ENCODE measurements around the gene RSPH6A.

Gene RSPH6A

GRCh38 chr19:45763691-45764294, 51.3 kb downstream of the RSPH6A start:
- H3K36me3 ChIP-seq (ENCODE audit: control insufficient read depth, insufficient read depth, low read length): no peaks in the 10 kb centered on the region; the same call in 1 of the 2 replicates
- no peak overlapping the region for H3K4me3 ChIP-seq (replicated peaks; ENCODE audit: low read depth, low read length)
- no peaks in the 10 kb centered on the region; the same call in 1 of the 2 replicates for H3K27me3 ChIP-seq (replicated peaks; ENCODE audit: control insufficient read depth, insufficient read depth, low read length)
- DNase-seq (ENCODE audit: extremely low read depth, insufficient read length): no peak
- no peak for TF ChIP-seq CTCF (IDR thresholded peaks at IDR 0.05; ENCODE audit: insufficient read depth, low read length, poor library complexity, severe bottlenecking)

DNA sequence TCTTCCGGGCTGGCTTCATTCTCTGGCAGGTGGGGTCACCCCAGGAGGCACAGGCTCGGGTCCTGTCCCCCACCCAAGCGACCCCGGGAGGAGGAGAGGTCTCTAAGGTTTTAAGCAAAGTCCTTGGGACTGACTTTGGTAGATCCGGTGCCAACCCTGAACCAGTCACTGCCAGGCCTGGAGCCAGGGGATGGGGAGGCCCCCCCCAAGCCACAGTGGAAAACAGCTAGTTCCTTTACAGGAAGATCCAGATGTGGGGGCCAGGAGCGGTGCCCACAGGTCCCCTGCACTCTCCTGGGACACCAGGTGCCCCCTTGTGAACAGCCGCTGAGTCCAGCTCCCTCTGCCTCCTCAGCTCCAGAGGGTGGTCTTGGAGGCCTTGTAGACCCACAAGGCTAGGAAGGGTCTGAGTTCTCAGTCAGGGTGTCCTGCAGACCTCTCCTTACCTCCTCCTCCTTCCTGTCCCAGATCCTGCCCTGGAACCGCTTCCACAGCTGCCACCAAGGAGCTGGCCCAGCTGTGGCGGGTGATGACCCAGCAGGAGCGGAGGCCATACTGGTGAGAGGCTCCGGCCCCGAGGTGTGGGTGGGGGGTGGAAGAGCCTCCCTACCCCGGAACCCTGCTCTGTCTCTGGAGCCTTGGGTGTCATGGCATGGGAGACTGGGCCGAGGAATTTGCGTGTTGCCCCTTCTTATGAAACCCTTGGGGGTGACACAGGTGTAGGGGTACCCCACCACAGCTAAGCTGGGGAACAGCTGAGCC, 52.1 kb downstream of the RSPH6A start:
- Histone ChIP-seq H3K27me3 (replicated peaks; ENCODE audit: control insufficient read depth, insufficient read depth, low read length) (no peaks in the 10 kb centered on the region; the same call in 1 of the 2 replicates), H3K36me3 (ENCODE audit: control insufficient read depth, insufficient read depth, low read length) (no peaks in the 10 kb centered on the region; the same call in 1 of the 2 replicates), H3K4me3 (replicated peaks; ENCODE audit: low read depth, low read length) (no peak overlapping the region)
- TF ChIP-seq CTCF (IDR thresholded peaks at IDR 0.05; ENCODE audit: insufficient read depth, low read length, poor library complexity, severe bottlenecking): no peak
- DNase-seq (ENCODE audit: extremely low read depth, insufficient read length): no peak

DNA sequence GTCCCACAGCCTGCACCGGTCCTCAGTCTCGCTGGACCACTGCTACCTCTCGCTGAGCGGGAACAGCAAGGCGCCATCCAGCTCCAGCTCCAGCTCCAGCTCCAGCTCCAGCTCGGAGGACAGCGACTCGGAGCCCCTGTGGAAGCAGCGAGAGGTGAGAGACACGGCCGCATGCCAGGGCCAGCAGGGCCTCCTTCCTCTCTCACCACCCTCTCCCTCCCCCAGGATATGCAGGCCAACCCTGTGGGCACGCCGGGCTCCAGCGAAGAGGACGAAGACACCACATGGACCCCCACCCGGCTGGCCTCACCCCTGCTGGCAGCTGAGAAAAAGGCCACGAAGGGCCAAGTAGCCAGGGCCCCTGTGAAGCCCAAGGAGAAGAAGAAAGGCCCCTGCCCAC, 53.4 kb downstream of the RSPH6A start:
- TF ChIP-seq CTCF (IDR thresholded peaks at IDR 0.05; ENCODE audit: insufficient read depth, low read length, poor library complexity, severe bottlenecking): no peak
- Histone ChIP-seq H3K4me3 (replicated peaks; ENCODE audit: low read depth, low read length) (no peak overlapping the region), H3K36me3 (ENCODE audit: control insufficient read depth, insufficient read depth, low read length) (no peaks in the 10 kb centered on the region; the same call in 1 of the 2 replicates), H3K27me3 (replicated peaks; ENCODE audit: control insufficient read depth, insufficient read depth, low read length) (no peaks in the 10 kb centered on the region; the same call in 1 of the 2 replicates)
- no peak for DNase-seq (ENCODE audit: extremely low read depth, insufficient read length)

GRCh38 chr19:45758921-45759320, 56.2 kb downstream of the RSPH6A start:
- H3K27me3 ChIP-seq (replicated peaks; ENCODE audit: control insufficient read depth, insufficient read depth, low read length): no peaks in the 10 kb centered on the region; the same call in none of the 2 replicates
- H3K36me3 ChIP-seq (ENCODE audit: control insufficient read depth, insufficient read depth, low read length): no peaks in the 10 kb centered on the region
- TF ChIP-seq CTCF (IDR thresholded peaks at IDR 0.05; ENCODE audit: insufficient read depth, low read length, poor library complexity, severe bottlenecking): no peak
- H3K4me3 ChIP-seq (replicated peaks; ENCODE audit: low read depth, low read length): no peak overlapping the region
- DNase-seq (ENCODE audit: extremely low read depth, insufficient read length): no peak

- no peaks in the 10 kb centered on the region for H3K36me3 ChIP-seq (ENCODE audit: control insufficient read depth, insufficient read depth, low read length)
- no peak for TF ChIP-seq CTCF (IDR thresholded peaks at IDR 0.05; ENCODE audit: insufficient read depth, low read length, poor library complexity, severe bottlenecking)
- no peak for DNase-seq (ENCODE audit: extremely low read depth, insufficient read length)
- no peak overlapping the region for H3K4me3 ChIP-seq (replicated peaks; ENCODE audit: low read depth, low read length)
- no peaks in the 10 kb centered on the region; the same call in none of the 2 replicates for H3K27me3 ChIP-seq (replicated peaks; ENCODE audit: control insufficient read depth, insufficient read depth, low read length)
Measured at GRCh38 chr19:45757695-45758094, 57.4 kb downstream of the RSPH6A start.

Measured in GM06990 (cell line).